ENCODE measurements around the gene ACACB.

Gene ACACB

DNA sequence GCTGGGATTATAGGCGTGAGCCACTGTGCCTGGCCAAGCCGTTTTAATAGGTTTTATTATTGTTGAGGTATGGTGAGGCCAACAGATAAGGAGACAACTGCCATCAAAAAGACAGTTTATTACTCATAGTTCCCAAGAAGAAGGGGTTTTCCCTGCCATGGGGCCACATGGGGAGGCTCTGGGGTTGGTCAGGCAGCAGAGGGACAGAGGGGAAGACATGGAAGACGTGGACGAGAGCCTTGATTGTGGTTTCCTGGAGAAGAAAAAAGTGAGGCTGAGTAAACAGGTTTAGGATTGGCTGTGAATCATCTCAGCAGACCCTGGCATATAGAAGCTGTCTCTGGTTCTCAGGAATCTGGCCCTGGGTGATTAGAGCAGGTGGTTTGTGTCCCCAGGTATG is 122.8 kb downstream of the ACACB start:
- TF ChIP-seq, protein P1, sequence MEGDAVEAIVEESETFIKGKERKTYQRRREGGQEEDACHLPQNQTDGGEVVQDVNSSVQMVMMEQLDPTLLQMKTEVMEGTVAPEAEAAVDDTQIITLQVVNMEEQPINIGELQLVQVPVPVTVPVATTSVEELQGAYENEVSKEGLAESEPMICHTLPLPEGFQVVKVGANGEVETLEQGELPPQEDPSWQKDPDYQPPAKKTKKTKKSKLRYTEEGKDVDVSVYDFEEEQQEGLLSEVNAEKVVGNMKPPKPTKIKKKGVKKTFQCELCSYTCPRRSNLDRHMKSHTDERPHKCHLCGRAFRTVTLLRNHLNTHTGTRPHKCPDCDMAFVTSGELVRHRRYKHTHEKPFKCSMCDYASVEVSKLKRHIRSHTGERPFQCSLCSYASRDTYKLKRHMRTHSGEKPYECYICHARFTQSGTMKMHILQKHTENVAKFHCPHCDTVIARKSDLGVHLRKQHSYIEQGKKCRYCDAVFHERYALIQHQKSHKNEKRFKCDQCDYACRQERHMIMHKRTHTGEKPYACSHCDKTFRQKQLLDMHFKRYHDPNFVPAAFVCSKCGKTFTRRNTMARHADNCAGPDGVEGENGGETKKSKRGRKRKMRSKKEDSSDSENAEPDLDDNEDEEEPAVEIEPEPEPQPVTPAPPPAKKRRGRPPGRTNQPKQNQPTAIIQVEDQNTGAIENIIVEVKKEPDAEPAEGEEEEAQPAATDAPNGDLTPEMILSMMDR (IDR thresholded peaks at IDR 0.05), result no peak

DNA sequence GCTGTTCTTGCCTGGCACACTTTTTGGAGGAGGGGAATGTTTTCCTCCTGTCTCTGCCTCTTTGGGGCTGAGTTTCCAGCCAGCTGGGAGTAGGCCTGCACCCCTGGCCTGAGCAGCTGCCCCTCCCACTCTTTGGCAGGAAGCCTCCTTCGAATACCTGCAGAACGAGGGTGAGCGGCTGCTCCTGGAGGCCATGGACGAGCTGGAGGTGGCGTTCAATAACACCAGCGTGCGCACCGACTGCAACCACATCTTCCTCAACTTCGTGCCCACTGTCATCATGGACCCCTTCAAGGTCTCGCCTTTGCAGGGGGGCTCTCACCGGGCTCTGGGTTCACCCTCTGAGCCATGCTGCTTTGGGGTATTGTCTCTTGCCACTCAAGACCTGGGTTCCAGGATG is 123.3 kb downstream of the ACACB start:
- TF ChIP-seq, protein P1 (IDR thresholded peaks at IDR 0.05), result no peak

DNA sequence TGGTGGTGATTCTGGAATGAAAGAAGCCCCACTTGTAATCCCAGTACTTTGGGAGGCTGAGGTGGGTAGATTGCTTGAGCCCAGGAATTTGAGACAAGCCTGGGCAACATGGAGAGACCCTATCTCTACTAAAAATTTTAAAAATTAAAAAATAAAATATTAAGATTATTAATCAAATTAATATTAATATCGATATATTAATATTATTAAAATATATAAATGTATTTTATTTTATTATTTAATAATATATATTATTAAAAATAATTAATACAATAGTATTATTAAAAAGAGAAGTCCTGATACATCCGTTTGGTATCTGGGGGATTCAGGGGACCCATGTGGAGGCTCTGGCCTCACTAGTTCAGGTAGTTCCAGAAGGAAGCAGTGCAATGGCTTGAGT is 124.0 kb downstream of the ACACB start:
- TF ChIP-seq, protein P1 (IDR thresholded peaks at IDR 0.05), result no peak

DNA sequence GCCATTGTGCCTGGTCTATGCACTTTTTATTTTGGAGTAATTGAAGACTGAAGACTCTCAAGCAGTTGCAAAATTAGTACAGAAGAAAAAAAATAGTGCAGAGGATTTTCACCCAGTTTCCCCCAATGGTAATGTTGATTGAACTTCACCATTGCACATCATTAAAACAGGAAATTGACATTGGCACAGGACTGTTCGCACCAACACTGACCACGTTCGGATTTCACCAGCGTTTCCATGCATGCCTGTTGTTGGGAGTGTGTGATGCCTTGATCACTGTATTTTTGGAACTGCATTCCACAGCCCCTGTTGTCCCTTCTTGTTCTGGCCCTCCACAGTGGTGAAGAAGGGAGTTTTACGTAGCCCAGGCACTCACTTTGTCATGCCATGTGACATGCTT is 125.5 kb downstream of the ACACB start:
- TF ChIP-seq, protein P1 (IDR thresholded peaks at IDR 0.05), result no peak

DNA sequence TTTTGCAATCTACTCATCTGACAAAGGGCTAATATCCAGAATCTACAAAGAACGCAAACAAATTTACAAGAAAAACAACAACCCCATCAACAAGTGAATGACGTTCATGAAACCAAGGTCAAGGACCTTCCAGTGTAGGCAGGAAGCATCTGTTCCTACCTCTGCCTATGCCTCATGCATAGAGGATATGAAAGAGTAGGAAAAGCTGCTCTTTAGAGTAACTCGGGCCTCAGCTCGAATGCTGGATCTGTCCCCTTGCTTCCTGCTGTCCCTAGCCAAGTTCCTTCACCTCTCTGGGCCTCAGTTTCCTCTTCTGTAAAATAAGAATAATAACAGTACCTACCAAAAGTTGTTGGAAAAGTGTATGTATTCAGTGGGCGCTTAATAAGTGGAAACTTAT is 127.7 kb downstream of the ACACB start:
- TF ChIP-seq, protein P1 (IDR thresholded peaks at IDR 0.05), result no peak

DNA sequence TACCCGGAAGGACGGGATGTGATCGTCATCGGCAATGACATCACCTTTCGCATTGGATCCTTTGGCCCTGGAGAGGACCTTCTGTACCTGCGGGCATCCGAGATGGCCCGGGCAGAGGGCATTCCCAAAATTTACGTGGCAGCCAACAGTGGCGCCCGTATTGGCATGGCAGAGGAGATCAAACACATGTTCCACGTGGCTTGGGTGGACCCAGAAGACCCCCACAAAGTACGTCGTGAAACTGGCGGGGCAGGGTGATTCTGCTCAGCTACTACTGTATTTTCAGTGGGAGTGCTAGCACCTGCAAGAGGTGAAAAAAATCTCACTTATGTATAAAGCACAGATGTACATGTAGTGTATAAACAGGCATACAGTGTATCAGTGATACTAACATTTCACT is 129.8 kb downstream of the ACACB start:
- TF ChIP-seq, protein P1 (IDR thresholded peaks at IDR 0.05), result no peak

DNA sequence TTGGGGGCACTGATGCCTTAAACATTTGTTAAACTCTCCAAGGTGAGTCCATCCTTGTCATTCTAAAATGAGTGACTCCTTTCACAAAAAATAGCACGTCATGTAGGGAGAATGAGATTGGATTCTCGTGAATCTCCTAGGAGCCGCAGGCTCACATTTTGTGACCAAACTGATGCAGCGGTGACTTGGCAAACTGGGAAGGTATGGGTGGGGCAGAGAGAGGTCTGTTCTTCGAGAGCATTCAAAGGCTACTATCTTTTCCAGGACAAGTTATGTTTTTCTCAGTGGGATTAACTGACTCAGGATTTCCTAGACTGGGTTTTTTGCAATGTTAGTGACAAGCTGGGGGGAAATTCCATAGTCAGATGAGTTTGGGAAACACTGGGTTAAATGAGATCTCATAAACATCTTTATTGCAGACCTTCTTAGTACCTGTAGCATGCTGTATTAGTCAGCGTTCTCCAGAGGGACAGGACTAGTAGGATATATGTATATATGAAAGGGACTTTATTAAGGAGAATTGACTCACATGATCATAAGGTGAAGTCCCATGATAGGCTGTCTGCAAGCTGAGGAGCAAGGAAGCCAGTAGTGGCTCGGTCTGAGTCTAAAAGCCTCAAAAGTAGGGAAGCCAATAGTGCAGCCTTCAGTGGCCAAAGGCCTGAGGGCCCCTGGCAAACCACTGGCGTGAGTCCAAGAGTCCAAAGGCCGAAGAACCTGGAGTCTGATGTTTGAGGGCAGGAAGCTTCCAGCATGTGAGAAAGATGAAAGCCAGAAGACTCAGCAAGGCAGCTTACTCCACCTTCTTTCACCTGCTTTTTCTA is 131.7 kb downstream of the ACACB start:
- TF ChIP-seq, protein P1 (IDR thresholded peaks at IDR 0.05), result no peak
